Kidney epithelial cell (primary cell): ENCODE results near the gene ZNF142. TPM values are rescaled to one million over a fixed set of nuclear protein-coding genes. Genes with fewer than 3 reads are reported as not detected.

ENCODE experiments used
- DNase-seq: peaks from one replicate; pipeline ENCODE4 v3.0.0-alpha.2; 2010; ENCODE audit warnings: low read depth
- H3K27me3 ChIP-seq: 2 replicates; pipeline ENCODE4 v1.6.0; 2011; ENCODE audit warnings: low read length; ENCODE audit not compliant: control insufficient read depth, insufficient read depth
- H3K36me3 ChIP-seq: 2 replicates; pipeline ENCODE4 v1.5.1; 2011; ENCODE audit warnings: low read length; ENCODE audit not compliant: control insufficient read depth, insufficient read depth
- H3K4me3 ChIP-seq: 2 replicates; pipeline ENCODE4 v1.5.1; 2011; ENCODE audit warnings: low read depth, mild to moderate bottlenecking, control low read depth, low read length
- total RNA-seq: library from RNA; depleted of rRNA; stranded (reverse); fragments of >200 nt; gene quantifications from 2 replicates; pipeline ENCODE4 v1.2.3, GENCODE V29; 2015
- TF ChIP-seq, protein P1 (sequence below): IDR thresholded peaks from 2 replicates; pipeline ENCODE4 v1.5.1; 2011; ENCODE audit warnings: mild to moderate bottlenecking, moderate library complexity, low read length, control low read depth, inconsistent platforms; ENCODE audit not compliant: insufficient read depth, poor library complexity, severe bottlenecking

Gene ZNF142
- total RNA-seq, 1 donor from 2014 or later, result 22.6 TPM

DNA sequence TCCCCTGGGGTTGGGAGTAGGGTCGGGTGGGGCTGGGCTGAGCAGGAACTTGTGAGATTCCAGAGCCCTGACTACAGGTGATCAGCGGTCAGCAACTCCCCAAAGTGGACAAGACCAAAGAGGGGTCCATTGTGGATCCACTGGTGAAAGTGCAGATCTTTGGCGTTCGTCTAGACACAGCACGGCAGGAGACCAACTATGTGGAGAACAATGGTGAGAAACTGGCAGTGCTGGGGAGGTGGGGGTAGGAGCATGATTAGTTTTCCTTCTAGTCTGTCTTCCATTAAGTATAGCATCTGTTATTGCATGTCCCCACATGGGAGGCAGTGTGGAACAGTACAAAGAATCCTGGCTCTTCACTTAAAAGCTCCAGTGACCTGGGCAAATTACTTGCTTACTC lies 23.7 kb downstream of the ZNF142 start:
- TF ChIP-seq, protein P1, sequence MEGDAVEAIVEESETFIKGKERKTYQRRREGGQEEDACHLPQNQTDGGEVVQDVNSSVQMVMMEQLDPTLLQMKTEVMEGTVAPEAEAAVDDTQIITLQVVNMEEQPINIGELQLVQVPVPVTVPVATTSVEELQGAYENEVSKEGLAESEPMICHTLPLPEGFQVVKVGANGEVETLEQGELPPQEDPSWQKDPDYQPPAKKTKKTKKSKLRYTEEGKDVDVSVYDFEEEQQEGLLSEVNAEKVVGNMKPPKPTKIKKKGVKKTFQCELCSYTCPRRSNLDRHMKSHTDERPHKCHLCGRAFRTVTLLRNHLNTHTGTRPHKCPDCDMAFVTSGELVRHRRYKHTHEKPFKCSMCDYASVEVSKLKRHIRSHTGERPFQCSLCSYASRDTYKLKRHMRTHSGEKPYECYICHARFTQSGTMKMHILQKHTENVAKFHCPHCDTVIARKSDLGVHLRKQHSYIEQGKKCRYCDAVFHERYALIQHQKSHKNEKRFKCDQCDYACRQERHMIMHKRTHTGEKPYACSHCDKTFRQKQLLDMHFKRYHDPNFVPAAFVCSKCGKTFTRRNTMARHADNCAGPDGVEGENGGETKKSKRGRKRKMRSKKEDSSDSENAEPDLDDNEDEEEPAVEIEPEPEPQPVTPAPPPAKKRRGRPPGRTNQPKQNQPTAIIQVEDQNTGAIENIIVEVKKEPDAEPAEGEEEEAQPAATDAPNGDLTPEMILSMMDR, result no peak
- H3K4me3 ChIP-seq, result no peak overlapping the region
- no peak for DNase-seq
- no peaks in the 10 kb centered on the region for H3K27me3 ChIP-seq
- H3K36me3 ChIP-seq, result peaks cover 1% of the 10 kb centered on the region

- H3K4me3 ChIP-seq, result no peak overlapping the region
- no peaks in the 10 kb centered on the region for H3K36me3 ChIP-seq
- H3K27me3 ChIP-seq, result no peaks in the 10 kb centered on the region
- TF ChIP-seq, protein P1, result no peak
- DNase-seq, result no peak
These were observed 27.6 kb downstream of the ZNF142 start for GRCh38 chr2:218631837-218632236.

DNA sequence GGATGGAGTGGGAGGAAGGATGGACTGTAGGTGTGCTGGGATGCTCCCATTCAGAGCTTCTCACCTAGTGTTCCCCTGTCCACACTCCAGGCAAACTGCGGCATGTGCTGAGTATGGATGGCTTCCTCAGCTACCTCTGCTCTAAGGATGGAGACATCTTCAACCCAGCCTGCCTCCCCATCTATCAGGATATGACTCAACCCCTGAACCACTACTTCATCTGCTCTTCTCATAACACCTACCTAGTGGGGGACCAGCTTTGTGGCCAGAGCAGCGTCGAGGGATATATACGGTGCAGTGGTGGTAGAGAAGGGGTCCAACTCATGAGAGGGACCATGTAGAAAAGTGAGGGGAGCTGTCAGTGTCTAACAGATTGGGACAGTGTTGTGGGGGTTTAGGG lies 31.5 kb downstream of the ZNF142 start:
- Histone ChIP-seq H3K36me3 (no peaks in the 10 kb centered on the region), H3K27me3 (no peaks in the 10 kb centered on the region), H3K4me3 (no peak overlapping the region)
- DNase-seq, result no peak
- TF ChIP-seq, protein P1, result no peak

GRCh38 chr2:218626369-218626768 lies 33.1 kb downstream of the ZNF142 start:
- DNase-seq, result no peak
- H3K27me3 ChIP-seq, result no peaks in the 10 kb centered on the region
- TF ChIP-seq, protein P1, result no peak
- no peaks in the 10 kb centered on the region for H3K36me3 ChIP-seq
- H3K4me3 ChIP-seq, result no peak overlapping the region

GRCh38 chr2:218623366-218623705 lies 36.1 kb downstream of the ZNF142 start:
- TF ChIP-seq, protein P1, result no peak
- H3K4me3 ChIP-seq, result no peak overlapping the region
- H3K27me3 ChIP-seq, result no peaks in the 10 kb centered on the region
- H3K36me3 ChIP-seq, result no peaks in the 10 kb centered on the region
- DNase-seq, result no peak

GRCh38 chr2:218622606-218623365 lies 36.6 kb downstream of the ZNF142 start:
- Histone ChIP-seq H3K27me3 (no peaks in the 10 kb centered on the region), H3K36me3 (no peaks in the 10 kb centered on the region), H3K4me3 (no peak overlapping the region)
- TF ChIP-seq, protein P1, result no peak
- DNase-seq, result no peak
